ENCODE measurements around the gene VPS13D. TPM values are rescaled to one million over a fixed set of nuclear protein-coding genes. Genes with fewer than 3 reads are reported as not detected.

The VPS13D gene
- total RNA-seq, 1 donor from 2014 or later, result 77.8 TPM

- Mint-ChIP-seq H3K36me3 (peaks cover 48% of the 10 kb centered on the region), H3K4me3 (no peak overlapping the region)
Observed at GRCh38 chr1:12272770-12273169, 42.9 kb downstream of the VPS13D start.

DNA sequence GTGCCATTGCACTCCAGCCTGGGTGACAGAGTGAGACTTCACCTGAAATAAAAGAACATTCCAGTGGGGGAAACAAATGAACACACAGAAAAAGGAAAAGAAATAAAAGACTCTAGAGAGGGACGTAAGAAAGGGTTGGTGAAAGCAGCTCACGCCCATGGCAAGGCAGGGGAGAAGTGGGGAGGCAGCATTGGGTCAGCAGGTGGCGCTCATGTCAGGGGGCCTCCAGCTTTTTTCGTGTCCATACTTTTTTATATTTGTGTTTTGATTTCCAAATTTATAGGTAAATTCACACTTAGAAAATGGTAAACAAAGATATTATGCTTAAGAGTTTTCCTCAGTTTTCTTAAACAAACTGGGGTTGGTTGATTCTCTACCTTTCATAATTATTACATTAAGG, 45.5 kb downstream of the VPS13D start:
- TF ChIP-seq CTCF (IDR thresholded peaks at IDR 0.05; ENCODE audit: unreplicated experiment), result peak; percentile 53
- DNase-seq (ENCODE audit: low spot score in 2 of 2, unreplicated experiment in 2 of 2), result peak in 1 of 2 experiments; percentile 58
- Mint-ChIP-seq H3K27ac (peak overlapping the region; percentile 63), H3K9me3 (no peaks in the 10 kb centered on the region), H3K36me3 (peaks cover 58% of the 10 kb centered on the region), H3K4me1 (peaks cover 16% of the 10 kb centered on the region), H3K4me3 (no peak overlapping the region), H3K27me3 (ENCODE audit: low read depth) (no peaks in the 10 kb centered on the region)

More at GRCh38 chr1:12272770-12273169, 42.9 kb downstream of the VPS13D start:
- no peaks in the 10 kb centered on the region for H3K27me3 Mint-ChIP-seq (ENCODE audit: low read depth)
- peak overlapping the region; percentile 6 for H3K27ac Mint-ChIP-seq
- no peak for DNase-seq (ENCODE audit: low spot score in 2 of 2, unreplicated experiment in 2 of 2)
- no peak for TF ChIP-seq CTCF (IDR thresholded peaks at IDR 0.05; ENCODE audit: unreplicated experiment)
- H3K4me1 Mint-ChIP-seq, result peaks cover 16% of the 10 kb centered on the region
- H3K9me3 Mint-ChIP-seq, result no peaks in the 10 kb centered on the region

- no peaks in the 10 kb centered on the region for H3K27me3 Mint-ChIP-seq (ENCODE audit: low read depth)
- H3K36me3 Mint-ChIP-seq, result peaks cover 55% of the 10 kb centered on the region
- peak overlapping the region; percentile 54 for H3K27ac Mint-ChIP-seq
- H3K9me3 Mint-ChIP-seq, result no peaks in the 10 kb centered on the region
- peak; percentile 39 for TF ChIP-seq CTCF (IDR thresholded peaks at IDR 0.05; ENCODE audit: unreplicated experiment)
- no peak overlapping the region for H3K4me3 Mint-ChIP-seq
- peaks cover 16% of the 10 kb centered on the region for H3K4me1 Mint-ChIP-seq
- peak in 1 of 2 experiments; percentile 42 for DNase-seq (ENCODE audit: low spot score in 2 of 2, unreplicated experiment in 2 of 2)
Observed at GRCh38 chr1:12276225-12276624, 46.4 kb downstream of the VPS13D start.

DNA sequence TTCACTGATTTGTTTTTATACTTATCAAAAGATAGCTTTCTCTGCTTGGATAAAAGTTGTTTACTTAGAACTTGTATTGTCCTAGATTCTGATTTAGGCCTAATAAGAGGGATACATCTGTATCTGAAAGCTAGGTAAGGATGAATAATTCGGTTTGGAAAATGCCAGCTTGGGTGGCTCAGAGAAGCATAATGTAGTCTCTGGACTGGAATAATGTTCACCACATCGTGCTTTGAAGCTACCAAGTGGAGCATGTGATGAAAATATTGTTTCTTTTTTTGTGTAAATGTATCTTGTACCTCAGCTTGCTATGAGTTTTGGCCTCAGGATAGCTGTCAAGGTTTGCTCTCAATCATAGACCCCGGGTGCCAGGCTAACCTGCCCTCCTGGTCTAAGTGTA, 49.2 kb downstream of the VPS13D start:
- Mint-ChIP-seq H3K27me3 (ENCODE audit: low read depth) (no peaks in the 10 kb centered on the region), H3K36me3 (peaks cover 65% of the 10 kb centered on the region), H3K27ac (no peak overlapping the region), H3K4me3 (no peak overlapping the region), H3K4me1 (peaks cover 10% of the 10 kb centered on the region), H3K9me3 (no peaks in the 10 kb centered on the region)
- DNase-seq (ENCODE audit: low spot score in 2 of 2, unreplicated experiment in 2 of 2), result no peak
- TF ChIP-seq CTCF (IDR thresholded peaks at IDR 0.05; ENCODE audit: unreplicated experiment), result no peak

GRCh38 chr1:12279728-12280464, 50.1 kb downstream of the VPS13D start:
- H3K27ac Mint-ChIP-seq, result no peak overlapping the region
- H3K27me3 Mint-ChIP-seq (ENCODE audit: low read depth), result no peaks in the 10 kb centered on the region
- no peak overlapping the region for H3K4me3 Mint-ChIP-seq
- no peaks in the 10 kb centered on the region for H3K9me3 Mint-ChIP-seq
- no peak for DNase-seq (ENCODE audit: low spot score in 2 of 2, unreplicated experiment in 2 of 2)
- peaks cover 63% of the 10 kb centered on the region for H3K36me3 Mint-ChIP-seq
- H3K4me1 Mint-ChIP-seq, result peaks cover 10% of the 10 kb centered on the region
- TF ChIP-seq CTCF (IDR thresholded peaks at IDR 0.05; ENCODE audit: unreplicated experiment), result no peak

All from mesothelial cell of epicardium (in vitro differentiated cells).